Effector memory CD4-positive, alpha-beta T cell (primary cell): ENCODE measurements around the gene TBCD.

ENCODE experiments used
- DNase-seq, 3 donors: peaks; one replicate each; pipeline ENCODE4 v3.0.0-alpha.2; 2020
- H3K27ac ChIP-seq: 2 replicates; pipeline ENCODE4 v1.7.0; 2013; ENCODE audit warnings: mild to moderate bottlenecking, low read length, moderate library complexity; ENCODE audit not compliant: insufficient read depth, poor library complexity, severe bottlenecking
- H3K27me3 ChIP-seq: replicated peaks from 2 replicates; pipeline ENCODE4 v1.7.0; 2013; ENCODE audit warnings: mild to moderate bottlenecking, low read length; ENCODE audit not compliant: insufficient read depth, control insufficient read depth, poor library complexity, severe bottlenecking
- H3K36me3 ChIP-seq: 2 replicates; pipeline ENCODE4 v1.7.0; 2013; ENCODE audit warnings: mild to moderate bottlenecking, low read length, moderate library complexity; ENCODE audit not compliant: control insufficient read depth, insufficient read depth
- H3K4me1 ChIP-seq: 2 replicates; pipeline ENCODE4 v1.7.0; 2013; ENCODE audit warnings: low read length, mild to moderate bottlenecking; ENCODE audit not compliant: control insufficient read depth, insufficient read depth, poor library complexity, severe bottlenecking
- H3K4me3 ChIP-seq: 2 replicates; pipeline ENCODE4 v1.7.0; 2013; ENCODE audit warnings: low read length, low read depth, mild to moderate bottlenecking; ENCODE audit not compliant: insufficient read depth, poor library complexity, severe bottlenecking
- H3K9me3 ChIP-seq: 2 replicates; pipeline ENCODE4 v1.7.0; 2013; ENCODE audit warnings: mild to moderate bottlenecking, low read length, moderate library complexity; ENCODE audit not compliant: control insufficient read depth

Gene TBCD

GRCh38 chr17:82838386-82839063, 86.7 kb downstream of the TBCD start:
- no peaks in the 10 kb centered on the region for H3K9me3 ChIP-seq
- H3K27ac ChIP-seq, result no peak overlapping the region
- no peak overlapping the region for H3K4me3 ChIP-seq
- H3K36me3 ChIP-seq, result no peaks in the 10 kb centered on the region
- no peak for DNase-seq
- no peaks in the 10 kb centered on the region for H3K27me3 ChIP-seq
- H3K4me1 ChIP-seq, result no peaks in the 10 kb centered on the region

GRCh38 chr17:82839617-82840292, 87.9 kb downstream of the TBCD start, which contains the start of gene ZNF750:
Gene ZNF750 (minus strand): TSS chr17:82840022. CDS start chr17:82832454, 7,568 bp downstream.
- no peaks in the 10 kb centered on the region for H3K36me3 ChIP-seq
- no peaks in the 10 kb centered on the region for H3K27me3 ChIP-seq
- H3K4me1 ChIP-seq, result no peaks in the 10 kb centered on the region
- no peak within 1 kb of the TSS for H3K27ac ChIP-seq
- no peaks in the 10 kb centered on the region for H3K9me3 ChIP-seq
- no peak within 1 kb of the TSS for H3K4me3 ChIP-seq
- DNase-seq, result no peak

- Histone ChIP-seq H3K9me3 (no peaks in the 10 kb centered on the region), H3K4me3 (no peak overlapping the region), H3K4me1 (no peaks in the 10 kb centered on the region), H3K27ac (no peak overlapping the region), H3K27me3 (no peaks in the 10 kb centered on the region), H3K36me3 (no peaks in the 10 kb centered on the region)
- no peak for DNase-seq
Observed at GRCh38 chr17:82840431-82840831, 88.6 kb downstream of the TBCD start.

- H3K4me3 ChIP-seq, result no peak overlapping the region
Observed at GRCh38 chr17:82841921-82842596, 90.2 kb downstream of the TBCD start.

GRCh38 chr17:82843904-82844680, 92.2 kb downstream of the TBCD start:
- Histone ChIP-seq H3K27me3 (no peaks in the 10 kb centered on the region), H3K9me3 (no peaks in the 10 kb centered on the region), H3K4me3 (no peak overlapping the region), H3K4me1 (no peaks in the 10 kb centered on the region), H3K27ac (no peak overlapping the region), H3K36me3 (no peaks in the 10 kb centered on the region)
- no peak for DNase-seq

More at GRCh38 chr17:82841921-82842596, 90.2 kb downstream of the TBCD start:
- Histone ChIP-seq H3K4me1 (no peaks in the 10 kb centered on the region), H3K36me3 (no peaks in the 10 kb centered on the region), H3K9me3 (no peaks in the 10 kb centered on the region), H3K27me3 (no peaks in the 10 kb centered on the region), H3K27ac (no peak overlapping the region)
- DNase-seq, result no peak

- no peak overlapping the region for H3K27ac ChIP-seq
- no peaks in the 10 kb centered on the region for H3K9me3 ChIP-seq
- H3K36me3 ChIP-seq, result no peaks in the 10 kb centered on the region
- no peaks in the 10 kb centered on the region for H3K27me3 ChIP-seq
- H3K4me1 ChIP-seq, result no peaks in the 10 kb centered on the region
- no peak for DNase-seq
- no peak overlapping the region for H3K4me3 ChIP-seq
Observed at GRCh38 chr17:82844796-82845162, 92.9 kb downstream of the TBCD start.

- no peak overlapping the region for H3K4me3 ChIP-seq
- DNase-seq, result no peak
Observed at GRCh38 chr17:82845163-82845807, 93.4 kb downstream of the TBCD start.

GRCh38 chr17:82846061-82846691, 94.3 kb downstream of the TBCD start:
- H3K9me3 ChIP-seq, result no peaks in the 10 kb centered on the region
- H3K4me3 ChIP-seq, result no peak overlapping the region
- no peak for DNase-seq
- H3K36me3 ChIP-seq, result no peaks in the 10 kb centered on the region
- no peaks in the 10 kb centered on the region for H3K27me3 ChIP-seq
- H3K27ac ChIP-seq, result no peak overlapping the region
- H3K4me1 ChIP-seq, result no peaks in the 10 kb centered on the region

More at GRCh38 chr17:82845163-82845807, 93.4 kb downstream of the TBCD start:
- Histone ChIP-seq H3K27ac (no peak overlapping the region), H3K4me1 (no peaks in the 10 kb centered on the region), H3K36me3 (no peaks in the 10 kb centered on the region), H3K27me3 (no peaks in the 10 kb centered on the region), H3K9me3 (no peaks in the 10 kb centered on the region)

GRCh38 chr17:82848022-82848592, 96.2 kb downstream of the TBCD start:
- H3K27me3 ChIP-seq, result no peaks in the 10 kb centered on the region
- no peaks in the 10 kb centered on the region for H3K36me3 ChIP-seq
- H3K27ac ChIP-seq, result peak overlapping the region; percentile 18
- H3K9me3 ChIP-seq, result no peaks in the 10 kb centered on the region
- no peaks in the 10 kb centered on the region for H3K4me1 ChIP-seq
- DNase-seq, result peak; percentile 18 to 36 (median 19)
- no peak overlapping the region for H3K4me3 ChIP-seq
